Ishikawa (cell line): ENCODE results near the gene LPAR5.
"Not testable (repeated sequence)": the region's sequence is repeated elsewhere in the genome, so short reads cannot be mapped to it uniquely, and the experiment has no call there.

Source experiments
- CEBPB ChIP-seq: IDR thresholded peaks from 2 replicates; pipeline ENCODE4 v1.6.1; 2012
- CREB1 ChIP-seq: IDR thresholded peaks from 2 replicates; pipeline ENCODE4 v1.6.1; 2012; ENCODE audit warnings: low read depth
- NFIC ChIP-seq: IDR thresholded peaks from 2 replicates; pipeline ENCODE4 v1.6.1; 2012
- RAD21 ChIP-seq: IDR thresholded peaks from 2 replicates; pipeline ENCODE4 v1.6.1; 2012; ENCODE audit warnings: low read depth
- TAF1 ChIP-seq: IDR thresholded peaks from 2 replicates; pipeline ENCODE4 v1.6.1; 2012; ENCODE audit warnings: low read depth, mild to moderate bottlenecking
- YY1 ChIP-seq: IDR thresholded peaks from 2 replicates; pipeline ENCODE4 v1.6.1; 2012; ENCODE audit warnings: low read depth
- ZBTB7A ChIP-seq: IDR thresholded peaks from 2 replicates; pipeline ENCODE4 v1.6.1; 2012; ENCODE audit warnings: low read depth
- TF ChIP-seq, protein P1 (sequence below): IDR thresholded peaks from 2 replicates; pipeline ENCODE4 v1.6.1; 2012
- TF ChIP-seq, protein P2 (sequence below): IDR thresholded peaks from 2 replicates; pipeline ENCODE4 v1.6.1; 2012
- TF ChIP-seq, protein P3 (sequence below): IDR thresholded peaks from 2 replicates; pipeline ENCODE4 v1.6.1; 2012; ENCODE audit warnings: low read depth, mild to moderate bottlenecking

DNA sequence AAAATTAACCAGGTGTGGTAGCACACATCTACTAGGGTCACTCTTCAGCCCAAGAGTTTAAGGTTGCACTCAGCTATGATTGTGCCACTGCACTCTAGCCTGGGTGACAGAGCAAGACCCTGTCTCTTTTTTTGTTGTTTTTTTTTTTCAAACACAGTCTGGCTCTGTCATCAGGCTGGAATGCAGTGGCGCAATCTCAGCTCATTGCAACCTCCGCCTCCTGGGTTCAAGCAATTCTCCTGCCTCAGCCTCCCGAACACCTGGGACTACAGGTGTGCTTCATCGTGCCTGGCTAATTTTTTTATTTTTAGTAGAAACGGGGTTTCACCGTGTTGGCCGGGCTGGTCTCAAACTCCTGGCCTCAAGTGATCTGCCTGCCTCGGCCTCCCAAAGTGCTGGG is 49.2 kb downstream of the LPAR5 start:
- not testable (repeated sequence) for TF ChIP-seq RAD21, YY1, TAF1, NFIC, CREB1, ZBTB7A
- TF ChIP-seq, protein P1, sequence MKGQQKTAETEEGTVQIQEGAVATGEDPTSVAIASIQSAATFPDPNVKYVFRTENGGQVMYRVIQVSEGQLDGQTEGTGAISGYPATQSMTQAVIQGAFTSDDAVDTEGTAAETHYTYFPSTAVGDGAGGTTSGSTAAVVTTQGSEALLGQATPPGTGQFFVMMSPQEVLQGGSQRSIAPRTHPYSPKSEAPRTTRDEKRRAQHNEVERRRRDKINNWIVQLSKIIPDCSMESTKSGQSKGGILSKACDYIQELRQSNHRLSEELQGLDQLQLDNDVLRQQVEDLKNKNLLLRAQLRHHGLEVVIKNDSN, result not testable (repeated sequence)
- TF ChIP-seq, protein P2, sequence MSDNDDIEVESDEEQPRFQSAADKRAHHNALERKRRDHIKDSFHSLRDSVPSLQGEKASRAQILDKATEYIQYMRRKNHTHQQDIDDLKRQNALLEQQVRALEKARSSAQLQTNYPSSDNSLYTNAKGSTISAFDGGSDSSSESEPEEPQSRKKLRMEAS, result not testable (repeated sequence)
- peak; percentile 87 for TF ChIP-seq CEBPB
- TF ChIP-seq, protein P3, sequence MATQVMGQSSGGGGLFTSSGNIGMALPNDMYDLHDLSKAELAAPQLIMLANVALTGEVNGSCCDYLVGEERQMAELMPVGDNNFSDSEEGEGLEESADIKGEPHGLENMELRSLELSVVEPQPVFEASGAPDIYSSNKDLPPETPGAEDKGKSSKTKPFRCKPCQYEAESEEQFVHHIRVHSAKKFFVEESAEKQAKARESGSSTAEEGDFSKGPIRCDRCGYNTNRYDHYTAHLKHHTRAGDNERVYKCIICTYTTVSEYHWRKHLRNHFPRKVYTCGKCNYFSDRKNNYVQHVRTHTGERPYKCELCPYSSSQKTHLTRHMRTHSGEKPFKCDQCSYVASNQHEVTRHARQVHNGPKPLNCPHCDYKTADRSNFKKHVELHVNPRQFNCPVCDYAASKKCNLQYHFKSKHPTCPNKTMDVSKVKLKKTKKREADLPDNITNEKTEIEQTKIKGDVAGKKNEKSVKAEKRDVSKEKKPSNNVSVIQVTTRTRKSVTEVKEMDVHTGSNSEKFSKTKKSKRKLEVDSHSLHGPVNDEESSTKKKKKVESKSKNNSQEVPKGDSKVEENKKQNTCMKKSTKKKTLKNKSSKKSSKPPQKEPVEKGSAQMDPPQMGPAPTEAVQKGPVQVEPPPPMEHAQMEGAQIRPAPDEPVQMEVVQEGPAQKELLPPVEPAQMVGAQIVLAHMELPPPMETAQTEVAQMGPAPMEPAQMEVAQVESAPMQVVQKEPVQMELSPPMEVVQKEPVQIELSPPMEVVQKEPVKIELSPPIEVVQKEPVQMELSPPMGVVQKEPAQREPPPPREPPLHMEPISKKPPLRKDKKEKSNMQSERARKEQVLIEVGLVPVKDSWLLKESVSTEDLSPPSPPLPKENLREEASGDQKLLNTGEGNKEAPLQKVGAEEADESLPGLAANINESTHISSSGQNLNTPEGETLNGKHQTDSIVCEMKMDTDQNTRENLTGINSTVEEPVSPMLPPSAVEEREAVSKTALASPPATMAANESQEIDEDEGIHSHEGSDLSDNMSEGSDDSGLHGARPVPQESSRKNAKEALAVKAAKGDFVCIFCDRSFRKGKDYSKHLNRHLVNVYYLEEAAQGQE, result not testable (repeated sequence)
